ENCODE data around the gene MS4A10. TPM values are rescaled to one million over a fixed set of nuclear protein-coding genes. Genes with fewer than 3 reads are reported as not detected.
"Not testable (repeated sequence)": the region's sequence is repeated elsewhere in the genome, so short reads cannot be mapped to it uniquely, and the experiment has no call there.

Gene MS4A10
- total and polyA plus RNA-seq, 10 donors = not detected

- H3K27me3 ChIP-seq (replicated peaks in 1 of 7) = peaks cover 0 to 37% (median 0%) of the 10 kb centered on the region in 7 donors
- intact Hi-C loops (cut with DNase I; ENCODE audit: low total_unique reads) = no loop called here
- H3K27ac ChIP-seq = no peak overlapping the region
- peaks cover 0 to 23% (median 2%) of the 10 kb centered on the region in 6 donors for H3K4me1 ChIP-seq
- TF ChIP-seq POLR2A (IDR thresholded peaks at IDR 0.05) (no peak), POLR2AphosphoS5 (IDR thresholded peaks at IDR 0.05) (no peak)
- no peaks in the 10 kb centered on the region for H3K9me3 ChIP-seq
- DNase-seq = no peak
- no peak overlapping the region for H3K4me3 ChIP-seq
- no peaks in the 10 kb centered on the region for H3K36me3 ChIP-seq
- WGBS, 5 donors = 87 to 91% (median 88%) methylated on average over 19 of the region's 19 CpGs
Measured at GRCh38 chr11:60757231-60757800, 27.8 kb upstream of the MS4A10 start.

GRCh38 chr11:60758671-60759070, 26.5 kb upstream of the MS4A10 start:
- 89 to 96% (median 91%) methylated on average over 4 of the region's 4 CpGs for WGBS, 5 donors
- H3K27ac ChIP-seq; H3K9me3 ChIP-seq; intact Hi-C loops (cut with DNase I; ENCODE audit: low total_unique reads); DNase-seq; H3K4me3 ChIP-seq; H3K36me3 ChIP-seq: not testable (repeated sequence)
- H3K27me3 ChIP-seq (replicated peaks in 1 of 7) = peaks cover 0 to 32% (median 0%) of the 10 kb centered on the region in 7 donors
- peaks cover 0 to 36% (median 2%) of the 10 kb centered on the region in 6 donors for H3K4me1 ChIP-seq

- H3K36me3 ChIP-seq; H3K9me3 ChIP-seq; H3K27ac ChIP-seq; intact Hi-C loops (cut with DNase I; ENCODE audit: low total_unique reads); H3K4me3 ChIP-seq: not testable (repeated sequence)
- DNase-seq = peak; percentile 43
- WGBS, 5 donors = 52 to 72% (median 56%) methylated on average over 22 of the region's 22 CpGs
- peaks cover 0 to 36% (median 2%) of the 10 kb centered on the region in 6 donors for H3K4me1 ChIP-seq
- peaks cover 0 to 36% (median 0%) of the 10 kb centered on the region in 7 donors for H3K27me3 ChIP-seq (replicated peaks in 1 of 7)
Measured at GRCh38 chr11:60759438-60760225, 25.5 kb upstream of the MS4A10 start.

GRCh38 chr11:60761436-60762190, 23.5 kb upstream of the MS4A10 start:
- H3K36me3 ChIP-seq = no peaks in the 10 kb centered on the region
- DNase-seq = no peak

More at GRCh38 chr11:60761436-60762190, 23.5 kb upstream of the MS4A10 start:
- Histone ChIP-seq H3K4me1 (peaks cover 0 to 36% (median 2%) of the 10 kb centered on the region in 6 donors), H3K27me3 (replicated peaks in 1 of 7) (peaks cover 0 to 54% (median 8%) of the 10 kb centered on the region in 7 donors), H3K4me3 (no peak overlapping the region), H3K9me3 (no peaks in the 10 kb centered on the region), H3K27ac (no peak overlapping the region)
- intact Hi-C loops (cut with DNase I; ENCODE audit: low total_unique reads) = no loop called here
- TF ChIP-seq POLR2AphosphoS5 (IDR thresholded peaks at IDR 0.05) (no peak), CTCF (IDR thresholded peaks at IDR 0.05 in 8 of 11, conservative IDR thresholded peaks at IDR 0.05 in 3 of 11) (no peak), POLR2A (IDR thresholded peaks at IDR 0.05) (no peak)
- WGBS, 5 donors = 64 to 89% (median 78%) methylated on average over 4 of the region's 4 CpGs

Measured in spleen (tissue), 11 donors.